ENCODE data around the gene ZNF280B.
"Not testable (repeated sequence)": the region's sequence is repeated elsewhere in the genome, so short reads cannot be mapped to it uniquely, and the experiment has no call there.

Gene ZNF280B

GRCh38 chr22:22463855-22464540 lies 44.5 kb downstream of the ZNF280B start:
- peak; percentile 61 for DNase-seq (ENCODE audit: low spot score)

GRCh38 chr22:22462813-22463567 lies 45.6 kb downstream of the ZNF280B start:
- no peak for DNase-seq (ENCODE audit: low spot score)

- DNase-seq (ENCODE audit: low spot score) = no peak
Measured at GRCh38 chr22:22461583-22461982, 47.0 kb downstream of the ZNF280B start.

GRCh38 chr22:22461111-22461510 lies 47.4 kb downstream of the ZNF280B start:
- DNase-seq (ENCODE audit: low spot score) = no peak

GRCh38 chr22:22460635-22461034 lies 47.9 kb downstream of the ZNF280B start:
- DNase-seq (ENCODE audit: low spot score) = peak; percentile 21

- no peak for DNase-seq (ENCODE audit: low spot score)
Measured at GRCh38 chr22:22460060-22460459, 48.5 kb downstream of the ZNF280B start.

- no peak for DNase-seq (ENCODE audit: low spot score)
Measured at GRCh38 chr22:22458896-22459588, 49.5 kb downstream of the ZNF280B start.

GRCh38 chr22:22458387-22458786 lies 50.2 kb downstream of the ZNF280B start:
- no peak for DNase-seq (ENCODE audit: low spot score)

GRCh38 chr22:22454997-22455396 lies 53.5 kb downstream of the ZNF280B start:
- DNase-seq (ENCODE audit: low spot score) = no peak

GRCh38 chr22:22452996-22453686 lies 55.4 kb downstream of the ZNF280B start:
- no peak for DNase-seq (ENCODE audit: low spot score)

- no peak for DNase-seq (ENCODE audit: low spot score)
Measured at GRCh38 chr22:22452211-22452610, 56.3 kb downstream of the ZNF280B start.

GRCh38 chr22:22450343-22450839 lies 58.2 kb downstream of the ZNF280B start:
- no peak for DNase-seq (ENCODE audit: low spot score)

- DNase-seq (ENCODE audit: low spot score) = no peak
Measured at GRCh38 chr22:22449819-22450218, 58.7 kb downstream of the ZNF280B start.

- no peak for DNase-seq (ENCODE audit: low spot score)
Measured at GRCh38 chr22:22446517-22446916, 62.0 kb downstream of the ZNF280B start.

- not testable (repeated sequence) for DNase-seq (ENCODE audit: low spot score)
Measured at GRCh38 chr22:22444007-22444589, 64.4 kb downstream of the ZNF280B start.

GRCh38 chr22:22442928-22443709 lies 65.4 kb downstream of the ZNF280B start:
- DNase-seq (ENCODE audit: low spot score) = no peak

GRCh38 chr22:22441626-22442025 lies 66.9 kb downstream of the ZNF280B start:
- DNase-seq (ENCODE audit: low spot score) = not testable (repeated sequence)

GRCh38 chr22:22440188-22440587 lies 68.4 kb downstream of the ZNF280B start:
- no peak for DNase-seq (ENCODE audit: low spot score)

All from HuH-7 (cell line).